HG03066 (cell line): ENCODE data around the gene S100A10.

ENCODE experiments used
- ATAC-seq: cut with Tn5 transposase; IDR thresholded peaks from one replicate; pipeline ENCODE4 v1.9.1; 2021; ENCODE audit warnings: low read depth; ENCODE audit not compliant: unreplicated experiment

Gene S100A10

GRCh38 chr1:151968058-151968457, 25.6 kb downstream of the S100A10 start:
- no peak for ATAC-seq

DNA sequence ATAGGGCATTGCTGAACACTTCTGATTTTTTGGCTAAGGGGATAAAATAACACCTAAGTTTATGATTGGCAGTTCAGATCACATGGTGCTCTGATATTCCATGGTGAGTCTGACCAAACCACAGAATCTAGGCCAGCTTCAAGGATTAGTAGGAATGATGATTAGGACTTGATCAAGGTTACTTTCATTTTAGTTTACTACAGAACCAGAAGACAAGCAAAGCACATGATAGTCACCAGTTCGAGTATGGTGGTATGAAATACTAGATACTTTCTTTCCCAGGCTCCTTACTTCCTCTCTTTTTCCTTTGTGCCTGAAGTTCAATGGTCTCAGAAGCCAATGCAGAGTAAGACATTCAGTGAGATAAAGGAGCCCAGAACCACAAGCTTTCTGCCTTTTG, 26.6 kb downstream of the S100A10 start:
- ATAC-seq: no peak

DNA sequence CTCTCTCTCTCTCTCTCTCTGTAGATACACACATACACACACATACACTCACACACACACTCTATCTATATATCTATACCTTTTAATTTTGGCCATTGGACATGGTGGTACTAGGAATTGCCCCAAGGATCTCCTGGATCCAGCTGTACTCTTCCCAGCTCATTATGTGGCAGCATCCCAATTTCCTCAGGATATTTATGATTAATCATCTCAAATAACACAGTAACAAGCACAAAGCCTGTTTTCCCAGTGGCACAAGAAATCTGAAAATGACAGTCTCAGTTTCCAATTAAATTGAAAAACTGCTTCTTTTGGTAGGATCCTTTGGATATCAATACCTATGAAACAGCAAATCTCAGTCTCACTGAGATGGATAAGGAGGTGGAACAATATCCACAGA, 27.6 kb downstream of the S100A10 start:
- ATAC-seq: no peak

GRCh38 chr1:151964510-151964909, 29.1 kb downstream of the S100A10 start:
- no peak for ATAC-seq

GRCh38 chr1:151963288-151963687, 30.4 kb downstream of the S100A10 start:
- ATAC-seq: no peak

DNA sequence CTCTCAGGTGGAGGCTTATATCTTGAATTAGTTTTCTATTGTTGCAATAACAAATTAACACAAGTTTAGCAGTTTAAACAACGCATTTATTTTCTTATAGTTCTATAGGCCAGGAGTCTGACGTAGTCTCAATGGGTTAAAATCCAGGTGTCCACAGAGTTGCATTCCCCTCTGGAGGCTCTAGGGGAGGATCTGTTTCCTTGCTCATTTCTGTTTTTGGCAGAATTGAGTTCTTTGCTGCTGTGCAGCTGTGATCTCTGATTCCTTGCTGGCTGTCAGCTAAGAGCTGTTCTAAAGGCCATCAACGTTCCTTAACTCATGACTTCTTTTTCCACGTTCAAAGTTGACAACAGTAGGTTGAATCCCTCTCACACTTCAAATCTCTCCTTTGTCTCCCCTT, 31.8 kb downstream of the S100A10 start:
- no peak for ATAC-seq

DNA sequence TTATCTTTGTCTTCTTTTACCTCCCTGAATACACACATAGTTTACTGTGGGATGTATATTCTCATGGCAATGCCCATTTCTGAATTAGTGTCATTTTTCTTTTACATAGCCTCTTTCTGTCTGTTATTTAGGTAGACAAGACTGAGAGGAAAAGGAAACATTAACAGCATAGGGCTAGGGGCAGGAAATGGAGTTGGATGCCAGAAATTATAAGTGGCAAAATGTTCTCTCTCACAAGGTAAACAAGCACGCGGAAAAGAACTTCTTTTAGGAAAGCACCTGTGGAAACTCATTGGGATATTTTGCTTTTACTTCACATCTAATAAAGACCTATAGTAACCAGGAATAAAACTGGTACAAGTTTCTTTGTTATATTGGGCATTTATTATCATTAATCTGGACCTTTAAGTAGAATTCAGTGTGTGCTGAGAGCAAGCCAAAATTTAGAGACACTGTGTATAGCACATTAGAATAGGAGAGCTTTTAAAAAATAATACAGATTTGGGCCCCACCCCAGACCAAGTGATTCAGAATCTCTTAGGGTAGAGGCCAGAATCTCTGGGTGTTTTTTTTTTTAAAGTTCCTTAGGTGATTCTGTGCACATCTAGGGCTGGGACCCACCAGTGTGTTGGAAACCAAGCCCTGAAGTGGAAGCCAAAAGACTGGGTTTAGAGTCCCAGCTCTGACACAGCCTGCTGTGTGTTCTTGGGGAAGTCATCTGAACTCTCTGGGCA, 32.7 kb downstream of the S100A10 start:
- ATAC-seq: no peak

DNA sequence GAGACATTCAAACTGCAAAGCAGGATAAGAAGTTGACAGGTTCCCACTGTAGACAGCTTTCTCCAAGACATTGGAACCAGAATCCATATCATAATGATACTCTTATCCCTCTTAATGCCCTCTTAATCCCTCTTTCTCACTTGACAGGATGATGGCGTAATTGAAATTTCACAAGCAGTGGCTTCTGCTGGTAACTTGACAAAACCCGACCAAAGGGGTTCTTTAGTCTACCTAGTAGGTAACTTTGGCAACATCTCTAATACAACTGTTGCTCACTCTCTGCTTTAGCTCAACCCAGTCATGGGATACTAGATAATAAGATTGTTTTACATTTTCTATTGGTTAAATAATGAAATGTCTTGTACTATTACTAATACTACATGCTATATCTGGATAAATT, 34.7 kb downstream of the S100A10 start:
- no peak for ATAC-seq

- ATAC-seq: no peak
These were observed 36.6 kb downstream of the S100A10 start for GRCh38 chr1:151956957-151957497.

GRCh38 chr1:151953409-151954094, 40.1 kb downstream of the S100A10 start:
- ATAC-seq: no peak

- no peak for ATAC-seq
These were observed 40.8 kb downstream of the S100A10 start for GRCh38 chr1:151952811-151953210.

DNA sequence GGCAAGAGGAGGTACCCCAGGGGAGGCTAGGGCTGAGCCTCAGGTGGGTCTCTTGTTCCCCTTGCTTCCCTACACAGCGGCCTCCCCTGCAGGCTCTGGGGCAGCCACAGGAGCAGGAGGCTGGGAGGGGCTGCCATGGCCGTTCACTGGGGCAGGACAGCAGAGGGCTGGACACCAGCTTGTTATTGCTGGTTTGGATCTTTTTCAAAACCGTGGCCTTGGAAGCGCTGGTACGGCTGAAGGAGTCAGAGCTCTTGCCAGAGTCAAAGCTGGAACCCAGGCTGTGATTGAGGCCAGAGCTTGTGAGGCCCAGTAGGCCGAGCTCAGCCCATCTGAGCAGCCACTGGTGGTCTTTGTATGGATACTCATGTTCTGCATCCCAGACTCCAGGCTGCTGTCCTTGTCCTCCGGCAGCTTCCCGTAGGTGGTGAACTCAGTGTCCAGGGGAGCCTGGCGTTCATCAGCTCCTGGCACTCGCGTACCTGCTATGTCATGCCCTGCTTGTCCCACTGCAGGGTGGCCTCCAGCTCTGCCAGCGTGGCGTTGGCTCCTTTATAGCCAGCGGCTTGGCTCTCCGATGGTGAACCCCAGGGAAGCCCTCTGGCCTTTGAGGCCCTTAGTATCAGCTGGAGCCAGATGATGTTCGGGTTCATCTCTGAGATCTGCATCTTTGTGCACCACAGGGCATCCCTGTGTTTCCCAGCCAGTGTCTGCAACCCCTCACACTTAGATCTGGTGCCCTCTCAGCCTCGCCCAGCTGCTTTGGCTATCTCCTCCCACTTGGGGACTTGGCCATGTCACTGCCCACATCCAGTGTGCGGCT, 44.1 kb downstream of the S100A10 start:
- ATAC-seq: no peak

DNA sequence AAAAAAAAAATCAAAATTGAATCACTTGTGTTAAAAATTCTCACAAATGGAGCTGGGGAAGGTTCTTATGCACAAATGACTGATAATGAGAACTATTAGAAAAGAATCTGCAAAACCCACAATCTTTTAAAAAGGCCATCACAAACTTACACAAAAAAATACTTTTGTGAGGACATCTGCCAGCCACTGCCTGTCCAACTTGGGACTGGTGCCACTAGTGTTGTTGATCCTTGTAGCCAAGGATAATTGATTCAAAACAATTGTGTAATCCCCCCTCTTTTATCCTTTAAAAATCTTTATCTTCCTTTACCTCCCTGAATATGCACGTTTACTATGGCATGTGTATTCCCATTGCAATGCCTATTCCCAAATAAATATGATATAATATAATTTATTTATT, 45.2 kb downstream of the S100A10 start:
- no peak for ATAC-seq

GRCh38 chr1:151947140-151947539, 46.5 kb downstream of the S100A10 start:
- no peak for ATAC-seq

GRCh38 chr1:151945725-151946722, 47.6 kb downstream of the S100A10 start:
- ATAC-seq: no peak

- ATAC-seq: no peak
These were observed 48.6 kb downstream of the S100A10 start for GRCh38 chr1:151944857-151945575.

DNA sequence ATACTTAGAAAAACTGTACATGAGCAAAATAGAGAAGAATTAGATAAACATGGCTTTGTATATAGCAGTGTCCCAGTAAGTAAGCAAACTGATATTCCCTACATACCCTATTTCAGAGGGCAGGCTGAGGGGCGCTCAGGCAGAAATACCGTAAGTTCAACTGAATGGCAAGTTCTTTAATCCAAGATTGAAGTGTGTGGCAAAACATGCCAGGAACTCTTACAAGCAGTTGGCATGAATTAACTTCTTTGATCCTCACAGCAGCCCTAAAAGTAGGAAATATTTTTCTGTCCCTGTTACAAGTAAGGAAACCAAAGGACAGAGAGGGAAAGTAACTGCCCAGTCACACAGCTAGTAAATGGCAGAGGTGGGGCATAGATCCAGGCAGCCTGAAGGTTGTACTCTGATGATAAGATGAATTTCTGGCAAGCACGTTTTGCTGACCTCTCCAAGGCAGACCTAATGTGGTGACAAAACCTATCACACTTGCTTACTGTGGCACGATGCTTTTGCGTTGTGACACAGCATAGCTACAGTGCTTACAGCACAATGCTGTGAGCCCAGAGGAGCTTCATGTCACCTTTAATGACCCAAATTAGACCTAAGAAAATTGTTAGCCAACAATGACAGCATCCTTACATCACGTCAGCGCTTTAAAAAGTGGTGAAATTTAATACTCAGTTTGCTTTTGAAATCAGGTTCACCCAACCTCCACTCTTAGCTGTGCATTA, 49.4 kb downstream of the S100A10 start:
- ATAC-seq: no peak

GRCh38 chr1:151943591-151943990, 50.1 kb downstream of the S100A10 start:
- ATAC-seq: no peak

- ATAC-seq: no peak
These were observed 50.8 kb downstream of the S100A10 start for GRCh38 chr1:151942882-151943281.
